Keratinocyte (primary cell): Measurements from ENCODE around the gene MRPS5.

Experiments
- CTCF ChIP-seq, 3 experiments: IDR thresholded peaks in 1 of 3; conservative IDR thresholded peaks in 1 of 3; optimal IDR thresholded peaks in 1 of 3; 2 replicates in 2 of 3; 3 replicates in 1 of 3; pipeline versions ENCODE3 to v1.5.1; 2011; ENCODE audit warnings: low read length in 3 of 3, mild to moderate bottlenecking in 3 of 3, moderate library complexity in 2 of 3, control low read depth in 1 of 3, inconsistent platforms in 1 of 3; ENCODE audit not compliant: insufficient read depth in 2 of 3; ENCODE audit errors: extremely low read depth in 1 of 3
- EZH2 ChIP-seq: IDR thresholded peaks from one replicate; pipeline ENCODE4 v1.6.1; 2012; ENCODE audit warnings: inconsistent platforms, mild to moderate bottlenecking, low read length, moderate library complexity

DNA sequence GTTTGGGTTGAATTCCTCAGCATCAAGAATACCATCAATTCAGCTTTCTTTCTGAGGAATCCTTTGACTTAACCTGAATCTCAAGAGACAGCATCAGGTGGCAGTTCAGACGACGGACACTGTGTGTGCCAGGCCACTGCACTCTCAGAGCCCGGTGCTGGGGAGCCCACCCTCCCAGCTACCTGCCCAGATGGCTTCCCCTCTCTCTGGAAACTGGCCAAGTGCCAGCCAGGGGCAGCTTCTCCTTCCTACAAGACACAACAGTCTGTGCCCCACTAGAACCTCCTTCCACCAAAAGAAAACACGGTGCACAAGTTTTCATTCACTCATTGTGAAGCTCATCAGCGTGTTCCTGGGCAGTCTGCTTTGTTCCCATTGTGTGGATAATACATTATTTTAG is 67.6 kb downstream of the MRPS5 start:
- TF ChIP-seq CTCF (optimal IDR thresholded peaks at IDR 0.05 in 1 of 3, IDR thresholded peaks at IDR 0.05 in 1 of 3, conservative IDR thresholded peaks at IDR 0.05 in 1 of 3; ENCODE audit: extremely low read depth in 1 of 3, insufficient read depth in 2 of 3, low read length in 3 of 3) (no peak), EZH2 (no peak)
